Brain microvascular endothelial cell (primary cell): ENCODE measurements around the gene SLC6A19.

ENCODE experiments used
- DNase-seq: peaks from one replicate; pipeline ENCODE4 v3.0.0-alpha.2; 2020
- H3K27ac ChIP-seq: fragments of 250-450 bp; sonication (Bioruptor Pico); 2 replicates; pipeline ENCODE4 v1.5.1; 2020; ENCODE audit warnings: mild to moderate bottlenecking, moderate library complexity
- H3K27me3 ChIP-seq: fragments of 250-450 bp; sonication (Bioruptor Pico); replicated peaks from 2 replicates; pipeline ENCODE4 v1.5.1; 2020; ENCODE audit warnings: mild to moderate bottlenecking
- H3K36me3 ChIP-seq: fragments of 250-450 bp; sonication (Bioruptor Pico); replicated peaks from 2 replicates; pipeline ENCODE4 v1.5.1; 2020; ENCODE audit warnings: mild to moderate bottlenecking
- H3K4me3 ChIP-seq: 2 replicates; pipeline ENCODE4 v1.5.1; 2011; ENCODE audit warnings: low read depth, mild to moderate bottlenecking, control low read depth, low read length, moderate library complexity
- CTCF ChIP-seq: IDR thresholded peaks from 2 replicates; pipeline ENCODE4 v1.5.1; 2011; ENCODE audit warnings: low read depth, mild to moderate bottlenecking, moderate library complexity, low read length, control low read depth, inconsistent platforms; ENCODE audit errors: missing control alignments
- in situ Hi-C: cut with HindIII; loops from 2 replicates; pipeline ENCODE4 v1.10.0; 2017; ENCODE audit warnings: low sequenced_read_pairs, low pct_ligation_motif_present

The SLC6A19 gene

DNA sequence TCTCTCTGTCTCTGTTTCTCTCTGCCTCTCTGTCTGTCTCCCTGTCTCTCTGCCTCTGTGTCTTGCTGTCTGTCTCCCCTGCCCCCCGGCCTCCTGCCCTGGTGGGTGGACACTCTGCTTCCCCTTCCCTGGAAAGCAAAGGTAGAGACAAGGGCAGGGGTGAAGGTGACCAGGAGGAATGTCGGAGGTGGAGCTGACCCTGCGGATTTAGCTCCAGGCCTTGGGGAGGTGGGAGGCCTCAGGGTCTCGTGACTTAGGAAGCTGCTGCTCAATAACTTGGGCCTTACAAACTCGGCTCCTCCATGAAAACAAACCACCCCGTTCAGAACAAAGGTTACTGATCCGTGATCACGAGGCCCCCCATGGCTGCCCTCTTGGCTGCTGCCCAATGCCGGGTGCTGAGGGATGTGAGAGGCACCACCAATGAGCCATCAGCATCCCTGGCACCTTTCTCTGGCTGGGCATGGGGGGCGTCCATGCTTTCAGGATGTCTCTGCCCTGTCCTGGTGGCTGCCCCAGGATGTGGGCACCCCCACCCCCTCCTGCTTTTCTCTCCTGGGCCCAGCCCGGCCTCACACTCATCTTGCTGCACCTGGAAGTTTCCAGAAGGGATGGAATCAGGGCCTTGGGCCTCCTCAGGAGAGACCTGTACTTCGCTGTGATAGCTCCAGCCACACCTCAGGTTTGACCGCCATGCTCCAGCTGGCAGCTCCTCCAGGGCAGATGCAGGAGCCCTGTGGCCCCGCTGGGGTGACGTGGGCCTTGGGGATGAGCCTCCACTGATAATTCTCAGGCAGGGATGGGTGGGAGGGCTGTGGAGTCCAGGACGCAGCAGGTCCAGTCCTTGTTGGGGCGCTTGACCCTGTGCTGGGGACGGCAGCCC, 14.8 kb upstream of the SLC6A19 start:
- no peaks in the 10 kb centered on the region for H3K27me3 ChIP-seq

DNA sequence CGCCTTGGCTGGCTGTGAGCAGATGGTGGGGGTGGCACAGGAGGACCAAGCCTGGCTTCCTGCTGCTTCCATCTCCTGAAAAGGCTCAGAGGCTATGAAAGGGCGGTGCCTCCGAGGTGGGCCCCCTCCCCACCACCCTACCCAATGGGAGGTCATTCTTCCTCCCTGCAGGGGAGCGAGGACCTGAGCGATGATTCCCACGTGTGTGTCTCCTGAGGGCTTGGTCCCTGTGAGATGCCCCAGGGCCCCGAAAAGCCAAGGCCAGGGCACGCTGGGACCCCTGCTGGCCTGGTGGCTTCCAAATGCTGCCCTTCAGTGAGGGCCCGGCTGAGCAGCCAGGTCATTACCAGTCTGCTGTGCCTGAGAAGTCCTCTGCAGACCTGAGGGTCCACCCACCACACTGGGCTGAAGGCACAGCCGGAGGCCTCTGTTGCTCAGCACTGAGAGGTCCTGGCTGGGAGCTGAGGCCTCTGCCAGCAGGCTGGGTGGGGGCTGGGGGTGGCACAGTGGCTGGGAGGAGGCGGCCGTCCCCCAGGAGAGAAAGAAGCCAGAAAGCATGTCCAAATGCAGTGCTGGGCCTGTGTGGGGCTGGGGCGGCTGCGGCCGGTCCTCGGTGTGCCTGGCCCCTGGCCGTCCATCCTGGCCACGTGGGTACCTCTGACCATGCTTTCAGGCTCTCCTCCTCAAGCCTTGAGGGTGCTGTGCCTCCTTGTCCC, 14.0 kb upstream of the SLC6A19 start:
- in situ Hi-C loops: no loop called here
- H3K4me3 ChIP-seq: no peak overlapping the region
- no peak for TF ChIP-seq CTCF
- H3K27ac ChIP-seq: no peak overlapping the region
- no peaks in the 10 kb centered on the region for H3K36me3 ChIP-seq
- no peak for DNase-seq
- no peaks in the 10 kb centered on the region for H3K27me3 ChIP-seq

More for the DNA sequence above, 14.8 kb upstream of the SLC6A19 start:
- Histone ChIP-seq H3K36me3 (no peaks in the 10 kb centered on the region), H3K27ac (no peak overlapping the region), H3K4me3 (no peak overlapping the region)
- TF ChIP-seq CTCF: no peak
- in situ Hi-C loops: no loop called here
- no peak for DNase-seq

DNA sequence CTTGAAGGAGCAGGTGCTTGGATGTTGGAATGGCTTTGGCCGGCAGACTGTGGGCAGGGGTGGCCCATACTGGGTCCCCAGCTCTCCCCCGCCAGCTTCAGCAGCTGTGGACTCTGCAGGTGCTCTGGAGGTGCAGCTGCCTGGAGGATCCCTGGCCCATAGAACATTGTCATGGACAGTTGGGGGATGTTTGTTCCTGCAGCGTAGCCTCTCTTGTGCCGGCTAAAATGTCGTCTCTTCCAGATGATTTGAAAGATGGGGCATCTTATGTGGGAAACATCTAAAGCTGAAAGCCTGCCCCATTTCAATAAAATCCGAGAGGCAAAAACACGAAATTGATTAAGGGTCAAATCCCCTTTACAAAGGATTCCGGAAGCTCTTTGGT, 13.5 kb upstream of the SLC6A19 start:
- TF ChIP-seq CTCF: no peak
- Histone ChIP-seq H3K27ac (no peak overlapping the region), H3K4me3 (no peak overlapping the region), H3K27me3 (no peaks in the 10 kb centered on the region), H3K36me3 (no peaks in the 10 kb centered on the region)
- no peak for DNase-seq
- in situ Hi-C loops: no loop called here

DNA sequence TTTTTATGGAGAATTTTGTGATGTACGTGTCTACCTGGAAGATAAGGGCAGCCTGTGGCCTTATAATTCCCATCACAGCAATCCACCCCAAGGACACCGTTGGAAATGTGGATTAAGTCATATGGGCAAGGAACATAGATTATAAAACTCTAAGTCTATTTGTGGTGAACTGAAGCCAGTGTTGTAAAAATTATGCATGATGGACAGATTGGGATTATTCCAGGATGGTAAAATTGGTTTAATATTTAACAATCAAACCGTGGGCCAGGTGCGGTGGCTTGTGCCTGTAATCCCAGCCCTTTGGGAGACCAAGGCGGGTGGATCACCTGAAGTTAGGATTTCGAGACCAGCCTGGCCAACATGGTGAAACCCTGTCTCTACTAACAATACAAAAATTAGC, 12.9 kb upstream of the SLC6A19 start:
- no peak for TF ChIP-seq CTCF
- DNase-seq: no peak
- H3K4me3 ChIP-seq: no peak overlapping the region
- no peak overlapping the region for H3K27ac ChIP-seq
- no peaks in the 10 kb centered on the region for H3K27me3 ChIP-seq
- in situ Hi-C loops: no loop called here
- H3K36me3 ChIP-seq: no peaks in the 10 kb centered on the region

DNA sequence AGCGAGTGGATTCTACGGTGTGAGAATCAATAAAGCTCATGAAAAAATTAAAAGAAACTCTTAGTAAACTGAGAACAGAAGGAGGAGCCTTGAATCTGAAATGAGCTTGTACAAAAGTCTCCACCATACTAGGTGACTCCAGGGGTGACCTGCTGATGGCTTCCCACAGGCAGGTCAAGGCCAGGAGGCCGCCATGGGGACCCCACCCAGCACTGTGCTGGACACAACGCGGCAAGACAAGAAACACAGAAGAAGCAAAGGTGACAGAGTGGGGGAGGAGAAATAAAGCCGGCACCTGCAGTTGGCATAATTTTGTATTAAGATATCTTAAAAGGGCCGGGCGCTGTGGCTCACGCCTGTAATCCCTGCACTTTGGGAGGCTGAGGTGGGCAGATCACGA, 12.1 kb upstream of the SLC6A19 start:
- TF ChIP-seq CTCF: no peak
- Histone ChIP-seq H3K4me3 (no peak overlapping the region), H3K27me3 (no peaks in the 10 kb centered on the region), H3K27ac (no peak overlapping the region), H3K36me3 (no peaks in the 10 kb centered on the region)
- DNase-seq: no peak
- in situ Hi-C loops: no loop called here

- Histone ChIP-seq H3K36me3 (no peaks in the 10 kb centered on the region), H3K27ac (no peak overlapping the region), H3K4me3 (no peak overlapping the region), H3K27me3 (no peaks in the 10 kb centered on the region)
- in situ Hi-C loops: no loop called here
- no peak for DNase-seq
- TF ChIP-seq CTCF: no peak
Observed at GRCh38 chr5:1190278-1190677, 11.1 kb upstream of the SLC6A19 start.
